AG04449 (cell line): Measurements from ENCODE around the gene ABLIM1.

Experiments
- CTCF ChIA-PET: fragments of 350-600 bp; formaldehyde crosslinking; extraction: SDS; loops from one replicate; lab custom pipeline; 2021; ENCODE audit warnings: antibody characterized with exemption; lab: Yijun Ruan, JAX
- POLR2A ChIA-PET: fragments of 400-600, 350-600 bp; formaldehyde crosslinking; extraction: SDS; loops from one replicate; lab custom pipeline; 2020; ENCODE audit warnings: antibody characterized with exemption, inconsistent platforms; lab: Yijun Ruan, JAX
- DNase-seq: peaks from one replicate; pipeline ENCODE4 v3.0.0-alpha.2; 2010; ENCODE audit warnings: low read depth, low spot score
- H3K4me3 ChIP-seq: 2 replicates; pipeline ENCODE4 v1.5.1; 2011; ENCODE audit warnings: low read depth, mild to moderate bottlenecking, control low read depth, low read length
- CTCF ChIP-seq: IDR thresholded peaks from one replicate; pipeline ENCODE4 v1.5.1; 2011; ENCODE audit warnings: mild to moderate bottlenecking, moderate library complexity, low read length, control low read depth, inconsistent platforms; ENCODE audit not compliant: insufficient read depth; ENCODE audit errors: missing control alignments

The ABLIM1 gene

GRCh38 chr10:114654822-114655575 lies 3.1 kb downstream of the ABLIM1 start:
- CTCF ChIA-PET: no interaction called here
- TF ChIP-seq CTCF: no peak
- POLR2A ChIA-PET: interaction anchor here (0.7 kb wide), 1 partner anchor 20 kb away, joined by 3 read pairs; no protein-coding TSS in a partner anchor
- no peak for DNase-seq
- no peak overlapping the region for H3K4me3 ChIP-seq

- no peak overlapping the region for H3K4me3 ChIP-seq
- ChIA-PET CTCF (interaction anchor here (0.9 kb wide), 1 partner anchor 9 kb away, joined by 4 read pairs; no protein-coding TSS in a partner anchor), POLR2A (no interaction called here)
- TF ChIP-seq CTCF: no peak
- DNase-seq: no peak
Observed at GRCh38 chr10:114653926-114654325, 4.1 kb downstream of the ABLIM1 start.

- no peak for TF ChIP-seq CTCF
- ChIA-PET POLR2A (no interaction called here), CTCF (interaction anchor here (0.9 kb wide), 1 partner anchor 10 kb away, joined by 4 read pairs; no protein-coding TSS in a partner anchor)
- DNase-seq: no peak
- H3K4me3 ChIP-seq: no peak overlapping the region
Observed at GRCh38 chr10:114652402-114653368, 5.4 kb downstream of the ABLIM1 start.

- no peak for TF ChIP-seq CTCF
- ChIA-PET POLR2A (interaction anchor here (0.5 kb wide), 1 partner anchor 22 kb away, joined by 3 read pairs; no protein-coding TSS in a partner anchor), CTCF (interaction anchor here (0.9 to 1.6 kb wide), 2 partner anchors 34 to 171 kb away, joined by 3 read pairs; partner anchors contain the start of gene FHIP2A)
- DNase-seq: no peak
- H3K4me3 ChIP-seq: no peak overlapping the region
Observed at GRCh38 chr10:114650831-114651230, 7.2 kb downstream of the ABLIM1 start.

DNA sequence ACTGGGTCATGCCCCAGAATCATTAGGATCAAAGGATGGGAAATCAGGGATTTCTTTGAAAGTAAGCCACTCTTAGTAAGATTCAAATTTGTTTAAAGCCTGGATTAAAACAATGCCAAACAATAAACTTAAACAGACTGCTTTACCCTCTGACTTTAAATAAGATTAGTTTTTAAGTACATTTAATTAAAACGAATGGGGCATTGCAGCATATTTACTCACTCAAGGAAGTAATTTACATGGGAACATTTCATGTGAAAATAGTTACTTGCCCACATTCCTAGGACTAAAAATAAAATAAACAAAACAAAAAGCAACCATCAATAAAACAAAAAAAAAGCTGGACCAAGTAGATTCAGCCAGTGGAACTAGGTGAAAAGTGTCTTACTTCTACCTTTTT lies 7.8 kb downstream of the ABLIM1 start:
- POLR2A ChIA-PET: no interaction called here
- H3K4me3 ChIP-seq: no peak overlapping the region
- DNase-seq: no peak
- CTCF ChIA-PET: interaction anchor here (0.9 to 1.6 kb wide), 2 partner anchors 34 to 172 kb away, joined by 3 read pairs; partner anchors contain the start of gene FHIP2A
- no peak for TF ChIP-seq CTCF
